HepG2 (cell line): ENCODE measurements around the gene MAPK8IP1. TPM values are rescaled to one million over a fixed set of nuclear protein-coding genes. Genes with fewer than 3 reads are reported as not detected.
A peak's percentile ranks its signal among the peaks of the same experiment; 100 is the strongest.

Experiments used
- AGO1 ChIP-seq: fragments of 200-400 bp; formaldehyde crosslinking; IDR thresholded peaks from 2 replicates; pipeline ENCODE4 v1.6.1; 2017; ENCODE audit warnings: mild to moderate bottlenecking, low read depth, low read length, moderate library complexity; ENCODE audit not compliant: poor library complexity, severe bottlenecking
- ARNT2 ChIP-seq: sonication (generic); formaldehyde crosslinking; IDR thresholded peaks from 2 replicates; pipeline ENCODE4 v1.8.0; 2022; ENCODE audit warnings: mild to moderate bottlenecking, low read depth, missing genetic modification reagents, moderate library complexity
- EED ChIP-seq: sonication (generic); formaldehyde crosslinking; IDR thresholded peaks from 2 replicates; pipeline ENCODE4 v1.5.0; 2020; ENCODE audit warnings: mild to moderate bottlenecking, missing genetic modification reagents
- ELF1 ChIP-seq: sonication (generic); formaldehyde crosslinking; IDR thresholded peaks from 2 replicates; pipeline ENCODE4 v1.4.0; 2020; ENCODE audit warnings: missing genetic modification reagents
- FOXO1 ChIP-seq: sonication (generic); formaldehyde crosslinking; IDR thresholded peaks from 2 replicates; pipeline ENCODE4 v1.4.0; 2020; ENCODE audit warnings: missing genetic modification reagents
- GFI1 ChIP-seq: sonication (generic); formaldehyde crosslinking; IDR thresholded peaks from 2 replicates; pipeline ENCODE4 v1.5.0; 2020; ENCODE audit warnings: missing genetic modification reagents, mild to moderate bottlenecking, borderline replicate concordance
- KLF12 ChIP-seq: sonication (generic); formaldehyde crosslinking; IDR thresholded peaks from 2 replicates; pipeline ENCODE4 v1.4.0; 2020; ENCODE audit warnings: missing genetic modification reagents, borderline replicate concordance
- MED8 ChIP-seq: sonication (generic); formaldehyde crosslinking; IDR thresholded peaks from 2 replicates; pipeline ENCODE4 v1.8.1; 2023; ENCODE audit warnings: mild to moderate bottlenecking, missing genetic modification reagents; ENCODE audit not compliant: insufficient replicate concordance
- MXD3 ChIP-seq: IDR thresholded peaks from 2 replicates; pipeline ENCODE4 v1.6.1; 2016; ENCODE audit warnings: mild to moderate bottlenecking, missing biosample characterization, missing genetic modification reagents
- PHF20 ChIP-seq: sonication (generic); formaldehyde crosslinking; IDR thresholded peaks from 2 replicates; pipeline ENCODE4 v1.5.0; 2020; ENCODE audit warnings: mild to moderate bottlenecking, missing genetic modification reagents
- RARG ChIP-seq: sonication (generic); formaldehyde crosslinking; IDR thresholded peaks from 2 replicates; pipeline ENCODE4 v1.4.0; 2020; ENCODE audit warnings: low read depth, mild to moderate bottlenecking, missing genetic modification reagents
- TRIM22 ChIP-seq: fragments of 450-650 bp; IDR thresholded peaks from 2 replicates; pipeline ENCODE4 v1.6.1; 2017
- U2AF1 ChIP-seq: fragments of 200-400 bp; formaldehyde crosslinking; optimal IDR thresholded peaks from 2 replicates; pipeline ENCODE3; 2017; ENCODE audit warnings: mild to moderate bottlenecking, low read depth, low read length
- ZBTB34 ChIP-seq: sonication (generic); formaldehyde crosslinking; IDR thresholded peaks from 2 replicates; pipeline ENCODE4 v1.8.0; 2022; ENCODE audit warnings: mild to moderate bottlenecking, missing genetic modification reagents
- ZBTB8A ChIP-seq: sonication (generic); formaldehyde crosslinking; IDR thresholded peaks from 2 replicates; pipeline ENCODE4 v1.4.0; 2020; ENCODE audit warnings: mild to moderate bottlenecking, low read depth, missing genetic modification reagents, borderline replicate concordance
- ZFP91 ChIP-seq: sonication (generic); formaldehyde crosslinking; IDR thresholded peaks from 2 replicates; pipeline ENCODE4 v1.9.0; 2022; ENCODE audit warnings: missing genetic modification reagents, mild to moderate bottlenecking, borderline replicate concordance
- ZNF280D ChIP-seq: sonication (generic); formaldehyde crosslinking; IDR thresholded peaks from 2 replicates; pipeline ENCODE4 v1.5.1; 2020; ENCODE audit warnings: mild to moderate bottlenecking, missing genetic modification reagents
- ZNF460 ChIP-seq: sonication (generic); formaldehyde crosslinking; IDR thresholded peaks from 2 replicates; pipeline ENCODE4 v1.5.1; 2020; ENCODE audit warnings: missing genetic modification reagents, mild to moderate bottlenecking, borderline replicate concordance
- ZNF558 ChIP-seq: sonication (generic); formaldehyde crosslinking; IDR thresholded peaks from 2 replicates; pipeline ENCODE4 v1.9.0; 2022; ENCODE audit warnings: mild to moderate bottlenecking, missing genetic modification reagents, borderline replicate concordance
- ZNF746 ChIP-seq: sonication (generic); formaldehyde crosslinking; IDR thresholded peaks from 2 replicates; pipeline ENCODE4 v1.8.0; 2022; ENCODE audit warnings: mild to moderate bottlenecking, missing genetic modification reagents
- ZNF782 ChIP-seq: sonication (generic); formaldehyde crosslinking; IDR thresholded peaks from 2 replicates; pipeline ENCODE4 v1.4.0; 2020; ENCODE audit warnings: missing genetic modification reagents, mild to moderate bottlenecking, borderline replicate concordance
- ZNF792 ChIP-seq: IDR thresholded peaks from 2 replicates; pipeline ENCODE4 v1.6.1; 2016
- ZNF878 ChIP-seq: sonication (generic); formaldehyde crosslinking; IDR thresholded peaks from 2 replicates; pipeline ENCODE4 v1.8.1; 2023; ENCODE audit warnings: mild to moderate bottlenecking, missing genetic modification reagents, moderate library complexity
- polyA plus RNA-seq, 8 experiments: library from polyadenylated mRNA; depleted of rRNA in 3 of 8; stranded (reverse) in 7 of 8; unstranded in 1 of 8; fragments of >200 nt; fragmentation: Illumina TruSeq in 4 of 8; extraction: Trizol in 4 of 8; gene quantifications; 2 replicates each; pipeline versions ENCODE4 v1.2.1 to v1.2.3, GENCODE V29; 2011 to 2016; ENCODE audit warnings: low read depth in 4 of 8, missing spikeins in 1 of 8, mixed read lengths in 1 of 8; ENCODE audit not compliant: insufficient read depth in 1 of 8
- total RNA-seq, 5 experiments: library from RNA; depleted of rRNA; stranded (reverse); fragments of >200 nt; fragmentation: Illumina TruSeq; extraction: Trizol; gene quantifications; 2 replicates each; pipeline ENCODE4 v1.2.3, GENCODE V29; 2016; ENCODE audit warnings: low read depth in 1 of 5

The MAPK8IP1 gene
- total and polyA plus RNA-seq, 2 of the 13 experiments (the other 11 are each of a cell fraction or from before 2014, with no cell fraction given) = 2.2 to 4.2 TPM

- no peak for TF ChIP-seq TRIM22
- peak; percentile 74 for TF ChIP-seq MED8 (CRISPR knock-in tag)
- no peak for TF ChIP-seq ZNF558 (CRISPR knock-in tag)
- no peak for TF ChIP-seq RARG (CRISPR knock-in tag)
- no peak for TF ChIP-seq AGO1
- peak; percentile 14; the same call in 1 of the 2 replicates for TF ChIP-seq ZFP91 (CRISPR knock-in tag)
- no peak for TF ChIP-seq ZNF782
- TF ChIP-seq ARNT2 = no peak
- TF ChIP-seq U2AF1 = peak; percentile 45
- TF ChIP-seq ELF1 (CRISPR knock-in tag) = no peak
- no peak for TF ChIP-seq ZNF792 (CRISPR knock-in tag)
- no peak for TF ChIP-seq ZNF280D
- TF ChIP-seq MXD3 (CRISPR knock-in tag) = no peak
- TF ChIP-seq KLF12 (CRISPR knock-in tag) = 0 out of 2 replicates have a peak, but pooled peaks have one; percentile 35
- TF ChIP-seq FOXO1 (CRISPR knock-in tag) = no peak
- TF ChIP-seq GFI1 = no peak
- TF ChIP-seq ZBTB8A (CRISPR knock-in tag) = no peak
- no peak for TF ChIP-seq ZNF746
- TF ChIP-seq ZNF460 (CRISPR knock-in tag) = no peak
- no peak for TF ChIP-seq EED (CRISPR knock-in tag)
- no peak for TF ChIP-seq ZNF878 (CRISPR knock-in tag)
- no peak for TF ChIP-seq ZBTB34 (CRISPR knock-in tag)
- no peak for TF ChIP-seq PHF20 (CRISPR knock-in tag)
These were observed 33.0 kb downstream of the MAPK8IP1 start (continued) for GRCh38 chr11:45918331-45918941.
